GM12891 (cell line): ENCODE data around the gene RBFOX2.

Experiments used
- POLR2A ChIP-seq: IDR thresholded peaks from 2 replicates; pipeline ENCODE4 v1.6.1; 2011; ENCODE audit warnings: low read depth, low read length, control low read depth
- POLR2AphosphoS5 ChIP-seq: IDR thresholded peaks from 2 replicates; pipeline ENCODE4 v1.6.1; 2011; ENCODE audit warnings: low read depth, low read length, control low read depth
- POU2F2 ChIP-seq: IDR thresholded peaks from 2 replicates; pipeline ENCODE4 v1.6.1; 2011; ENCODE audit warnings: low read depth, mild to moderate bottlenecking, control low read depth, low read length, moderate library complexity
- SPI1 ChIP-seq: IDR thresholded peaks from 2 replicates; pipeline ENCODE4 v1.6.1; 2011; ENCODE audit warnings: low read depth, low read length, control low read depth
- TAF1 ChIP-seq: IDR thresholded peaks from 2 replicates; pipeline ENCODE4 v1.6.1; 2011; ENCODE audit warnings: low read depth, low read length, control low read depth

- TF ChIP-seq POLR2AphosphoS5 (no peak), POLR2A (no peak), TAF1 (no peak), POU2F2 (no peak), SPI1 (no peak)
These were observed 70.3 kb downstream of the RBFOX2 start for GRCh38 chr22:35958334-35958733.
